LNCaP clone FGC (cell line): Measurements from ENCODE around the gene FGA.
"Not testable (repeated sequence)": the region's sequence is repeated elsewhere in the genome, so short reads cannot be mapped to it uniquely, and the experiment has no call there.

ENCODE experiments used
- DNase-seq: peaks from one replicate; pipeline ENCODE4 v3.0.0-alpha.2; 2011; ENCODE audit warnings: low read depth
- H3K4me3 ChIP-seq: 2 replicates; pipeline ENCODE4 v1.5.1; 2011; ENCODE audit warnings: mild to moderate bottlenecking, low read depth, low read length, control low read depth
- CTCF ChIP-seq: IDR thresholded peaks from 2 replicates; pipeline ENCODE4 v1.5.1; 2012; ENCODE audit warnings: mild to moderate bottlenecking; ENCODE audit not compliant: control insufficient read depth, insufficient read depth; ENCODE audit errors: extremely low read depth

The FGA gene

GRCh38 chr4:154597798-154598774 lies 7.5 kb upstream of the FGA start:
- H3K4me3 ChIP-seq: no peak overlapping the region
- DNase-seq: no peak
- TF ChIP-seq CTCF: no peak

GRCh38 chr4:154597281-154597680 lies 6.7 kb upstream of the FGA start:
- DNase-seq, H3K4me3 ChIP-seq: not testable (repeated sequence)

- no peak for TF ChIP-seq CTCF
- H3K4me3 ChIP-seq: no peak overlapping the region
- peak; percentile 1 for DNase-seq
Observed at GRCh38 chr4:154595807-154596206, 5.3 kb upstream of the FGA start.

- not testable (repeated sequence) for DNase-seq, H3K4me3 ChIP-seq
Observed at GRCh38 chr4:154594343-154594742, 3.8 kb upstream of the FGA start.

- no peak overlapping the region for H3K4me3 ChIP-seq
- TF ChIP-seq CTCF: no peak
- DNase-seq: no peak
Observed at GRCh38 chr4:154593868-154594267, 3.3 kb upstream of the FGA start.

- DNase-seq: no peak
- H3K4me3 ChIP-seq: no peak overlapping the region
- no peak for TF ChIP-seq CTCF
Observed at GRCh38 chr4:154591890-154592289, 1.3 kb upstream of the FGA start.

GRCh38 chr4:154589296-154590197 lies 995 bp downstream of the FGA start:
- no peak for DNase-seq
- H3K4me3 ChIP-seq: no peak overlapping the region
- TF ChIP-seq CTCF: no peak
